ENCODE measurements around the gene CHRDL1. TPM values are rescaled to one million over a fixed set of nuclear protein-coding genes. Genes with fewer than 3 reads are reported as not detected.

CHRDL1 gene
- total and polyA plus RNA-seq, 2 of the 13 experiments (the other 11 are each of a cell fraction or from before 2014, with no cell fraction given): not detected

DNA sequence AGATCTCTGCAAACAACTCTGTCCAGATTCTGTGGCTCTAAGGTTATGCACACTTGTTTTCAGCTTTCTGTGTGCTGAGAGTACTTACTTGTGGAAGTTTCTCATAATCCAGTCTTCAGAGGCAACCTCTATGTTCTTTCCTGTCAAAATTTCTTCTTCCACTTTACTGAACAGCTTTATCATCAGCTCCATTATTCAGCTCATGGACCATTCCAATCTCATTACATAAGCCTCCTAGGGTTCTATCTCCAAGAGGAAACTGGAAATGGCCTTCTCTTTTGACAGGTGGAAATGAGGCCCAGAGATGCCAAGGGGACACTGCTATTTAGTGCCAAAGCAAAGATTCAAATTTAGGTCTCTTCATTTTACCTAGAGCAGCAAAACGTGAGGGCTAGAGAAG, 61.3 kb downstream of the CHRDL1 start:
- no peak for ATAC-seq
- in situ Hi-C loops (cut with HindIII; ENCODE audit: extremely low pct_ligation_motif_present, low pct_unique_long_range_greater_than_20kb): no loop called here
- DNase-seq (ENCODE audit: low spot score): no peak
- Histone ChIP-seq H4K20me1 (ENCODE audit: insufficient read depth, low read length) (no peaks in the 10 kb centered on the region), H3K79me2 (ENCODE audit: insufficient read depth, low read length) (no peaks in the 10 kb centered on the region), H3K27me3 (ENCODE audit: control insufficient read depth in 1 of 2, insufficient read depth in 2 of 2, low read length in 2 of 2) (no peaks in the 10 kb centered on the region), H3K27ac (ENCODE audit: extremely low read length, insufficient read depth, low read length) (no peak overlapping the region), H3K9me3 (ENCODE audit: low read length) (no peaks in the 10 kb centered on the region), H3K4me2 (ENCODE audit: low read depth, low read length) (no peak overlapping the region), H3K4me3 (replicated peaks in 1 of 3; ENCODE audit: insufficient read depth in 1 of 3, low read depth in 2 of 3, low read length in 3 of 3) (no peak overlapping the region), H3K4me1 (ENCODE audit: insufficient read depth, low read length) (no peaks in the 10 kb centered on the region), H2AFZ (ENCODE audit: low read length) (no peak overlapping the region), H3K36me3 (replicated peaks in 1 of 2; ENCODE audit: control insufficient read depth in 1 of 2, insufficient read depth in 2 of 2, low read length in 2 of 2) (no peaks in the 10 kb centered on the region), H3K9ac (ENCODE audit: insufficient read depth, low read depth, low read length) (no peak overlapping the region)
- intact Hi-C loops (cut with micrococcal nuclease; ENCODE audit: unreplicated experiment): no loop called here
- TF ChIP-seq ZNF33A (CRISPR knock-in tag; IDR thresholded peaks at IDR 0.05; ENCODE audit: borderline replicate concordance): no peak
- TF ChIP-seq SRF (IDR thresholded peaks at IDR 0.05; ENCODE audit: low read depth, low read length): no peak
- TF ChIP-seq ZNF615 (CRISPR knock-in tag; IDR thresholded peaks at IDR 0.05; ENCODE audit: borderline replicate concordance): no peak
- TF ChIP-seq ZSCAN29 (CRISPR knock-in tag; conservative IDR thresholded peaks at IDR 0.05): no peak
- TF ChIP-seq, protein P1, sequence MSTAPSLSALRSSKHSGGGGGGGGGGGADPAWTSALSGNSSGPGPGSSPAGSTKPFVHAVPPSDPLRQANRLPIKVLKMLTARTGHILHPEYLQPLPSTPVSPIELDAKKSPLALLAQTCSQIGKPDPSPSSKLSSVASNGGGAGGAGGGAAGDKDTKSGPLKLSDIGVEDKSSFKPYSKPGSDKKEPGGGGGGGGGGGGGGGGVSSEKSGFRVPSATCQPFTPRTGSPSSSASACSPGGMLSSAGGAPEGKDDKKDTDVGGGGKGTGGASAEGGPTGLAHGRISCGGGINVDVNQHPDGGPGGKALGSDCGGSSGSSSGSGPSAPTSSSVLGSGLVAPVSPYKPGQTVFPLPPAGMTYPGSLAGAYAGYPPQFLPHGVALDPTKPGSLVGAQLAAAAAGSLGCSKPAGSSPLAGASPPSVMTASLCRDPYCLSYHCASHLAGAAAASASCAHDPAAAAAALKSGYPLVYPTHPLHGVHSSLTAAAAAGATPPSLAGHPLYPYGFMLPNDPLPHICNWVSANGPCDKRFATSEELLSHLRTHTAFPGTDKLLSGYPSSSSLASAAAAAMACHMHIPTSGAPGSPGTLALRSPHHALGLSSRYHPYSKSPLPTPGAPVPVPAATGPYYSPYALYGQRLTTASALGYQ (CRISPR knock-in tag; IDR thresholded peaks at IDR 0.05): no peak
- no peak for TF ChIP-seq MAFG (CRISPR knock-in tag; IDR thresholded peaks at IDR 0.05)
- TF ChIP-seq, protein P2, sequence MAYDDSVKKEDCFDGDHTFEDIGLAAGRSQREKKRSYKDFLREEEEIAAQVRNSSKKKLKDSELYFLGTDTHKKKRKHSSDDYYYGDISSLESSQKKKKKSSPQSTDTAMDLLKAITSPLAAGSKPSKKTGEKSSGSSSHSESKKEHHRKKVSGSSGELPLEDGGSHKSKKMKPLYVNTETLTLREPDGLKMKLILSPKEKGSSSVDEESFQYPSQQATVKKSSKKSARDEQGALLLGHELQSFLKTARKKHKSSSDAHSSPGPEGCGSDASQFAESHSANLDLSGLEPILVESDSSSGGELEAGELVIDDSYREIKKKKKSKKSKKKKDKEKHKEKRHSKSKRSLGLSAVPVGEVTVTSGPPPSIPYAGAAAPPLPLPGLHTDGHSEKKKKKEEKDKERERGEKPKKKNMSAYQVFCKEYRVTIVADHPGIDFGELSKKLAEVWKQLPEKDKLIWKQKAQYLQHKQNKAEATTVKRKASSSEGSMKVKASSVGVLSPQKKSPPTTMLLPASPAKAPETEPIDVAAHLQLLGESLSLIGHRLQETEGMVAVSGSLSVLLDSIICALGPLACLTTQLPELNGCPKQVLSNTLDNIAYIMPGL (CRISPR knock-in tag; IDR thresholded peaks at IDR 0.05; ENCODE audit: borderline replicate concordance in 1 of 2, low read depth in 1 of 2): no peak
- TF ChIP-seq ZNF841 (CRISPR knock-in tag; IDR thresholded peaks at IDR 0.05; ENCODE audit: borderline replicate concordance): no peak
- no peak for TF ChIP-seq FOXK2 (IDR thresholded peaks at IDR 0.05)
- no peak for TF ChIP-seq TFAP4 (IDR thresholded peaks at IDR 0.05; ENCODE audit: borderline replicate concordance, low read depth)
- 0% methylated on average over 1 of the region's 1 CpG for WGBS (ENCODE audit: low lambda C conversion rate)
- BruUV-seq (replicated peaks): no TSS peak
- CTCF ChIA-PET (ENCODE audit: low intra/inter-chr PET ratio, low total read pairs): no interaction called here
- FAIRE-seq: no peak
- POLR2A ChIA-PET: no interaction called here
